T-helper 2 cell treated with Interferon-gamma antibody and Interleukin-4, amounts not matched to agents 5 μg/mL and 100 μg/mL, for 36 hours (primary cell): Measurements from ENCODE around the gene MYMK.
A peak's percentile ranks its signal among the peaks of the same experiment; 100 is the strongest.

Source experiments
- DNase-seq: peaks from one replicate; pipeline ENCODE4 v3.0.0; 2021; ENCODE audit warnings: low spot score
- H3K27ac Mint-ChIP-seq: one replicate; pipeline ENCODE4 v1.8.0; 2021; ENCODE audit warnings: mild to moderate bottlenecking, mixed read lengths
- H3K27me3 Mint-ChIP-seq: one replicate; pipeline ENCODE4 v1.8.0; 2021; ENCODE audit warnings: low read depth, mixed read lengths
- H3K36me3 Mint-ChIP-seq: one replicate; pipeline ENCODE4 v1.8.0; 2021; ENCODE audit warnings: low read depth, mixed read lengths
- H3K4me1 Mint-ChIP-seq: one replicate; pipeline ENCODE4 v1.8.0; 2021; ENCODE audit warnings: low read depth, mixed read lengths
- H3K4me3 Mint-ChIP-seq: one replicate; pipeline ENCODE4 v1.8.0; 2022; ENCODE audit warnings: mild to moderate bottlenecking, moderate library complexity, mixed read lengths
- H3K9me3 Mint-ChIP-seq: one replicate; pipeline ENCODE4 v1.8.0; 2021; ENCODE audit warnings: mixed read lengths

MYMK gene

DNA sequence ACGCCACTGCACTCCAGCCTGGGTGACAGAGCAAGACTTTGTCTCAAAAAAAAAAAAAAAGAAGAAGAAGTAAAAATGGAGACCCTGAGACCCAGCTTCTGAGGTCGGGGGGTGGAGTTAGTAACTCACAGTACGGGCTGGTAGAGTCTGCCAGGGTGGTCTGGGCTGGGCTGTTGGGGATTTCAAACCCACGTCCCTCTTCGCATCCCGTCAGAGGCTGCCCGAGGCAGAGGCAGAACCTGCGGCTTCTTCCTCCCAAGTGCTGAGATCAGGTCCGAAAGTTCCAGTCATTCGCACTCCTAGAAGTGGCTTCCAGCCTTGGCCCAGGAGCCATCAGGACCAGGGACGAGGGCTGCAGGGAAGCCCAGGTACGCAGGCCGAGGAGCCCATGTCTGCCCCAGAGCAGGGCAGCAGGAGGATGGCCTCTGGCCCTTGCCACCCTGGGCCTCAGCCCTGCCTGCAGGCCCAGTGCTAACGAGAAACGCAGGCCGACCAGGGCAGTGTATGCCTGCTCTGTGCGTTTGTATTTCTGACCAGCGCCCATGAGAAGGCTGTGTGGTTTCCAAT is 36.0 kb downstream of the MYMK start:
- no peaks in the 10 kb centered on the region for H3K9me3 Mint-ChIP-seq
- DNase-seq: no peak
- H3K27me3 Mint-ChIP-seq: no peaks in the 10 kb centered on the region
- H3K4me3 Mint-ChIP-seq: no peak overlapping the region
- no peaks in the 10 kb centered on the region for H3K36me3 Mint-ChIP-seq
- H3K4me1 Mint-ChIP-seq: peaks cover 3% of the 10 kb centered on the region
- H3K27ac Mint-ChIP-seq: no peak overlapping the region

DNA sequence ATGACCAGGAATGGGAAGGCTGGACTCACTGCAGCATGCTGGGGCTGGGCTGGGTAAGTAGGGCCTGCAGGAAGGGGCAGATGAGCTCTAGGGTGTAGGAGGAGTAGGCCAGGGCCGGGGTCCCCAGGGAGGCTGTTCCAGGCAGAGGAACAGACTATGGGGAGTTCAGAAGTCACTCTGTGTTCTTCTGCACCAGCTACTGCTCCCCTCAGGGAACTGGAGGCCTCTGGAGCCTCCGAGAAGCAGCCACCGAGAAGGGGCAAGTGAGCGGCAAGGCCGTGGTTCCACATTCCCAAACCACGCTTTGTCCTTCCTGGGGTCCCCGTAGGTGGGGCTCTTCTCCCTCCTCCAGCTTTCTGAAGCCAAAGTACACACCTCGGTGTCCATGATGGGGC is 37.4 kb downstream of the MYMK start:
- Mint-ChIP-seq H3K4me3 (no peak overlapping the region), H3K36me3 (no peaks in the 10 kb centered on the region), H3K27ac (no peak overlapping the region), H3K27me3 (peaks cover 6% of the 10 kb centered on the region), H3K4me1 (peaks cover 3% of the 10 kb centered on the region), H3K9me3 (no peaks in the 10 kb centered on the region)
- no peak for DNase-seq

DNA sequence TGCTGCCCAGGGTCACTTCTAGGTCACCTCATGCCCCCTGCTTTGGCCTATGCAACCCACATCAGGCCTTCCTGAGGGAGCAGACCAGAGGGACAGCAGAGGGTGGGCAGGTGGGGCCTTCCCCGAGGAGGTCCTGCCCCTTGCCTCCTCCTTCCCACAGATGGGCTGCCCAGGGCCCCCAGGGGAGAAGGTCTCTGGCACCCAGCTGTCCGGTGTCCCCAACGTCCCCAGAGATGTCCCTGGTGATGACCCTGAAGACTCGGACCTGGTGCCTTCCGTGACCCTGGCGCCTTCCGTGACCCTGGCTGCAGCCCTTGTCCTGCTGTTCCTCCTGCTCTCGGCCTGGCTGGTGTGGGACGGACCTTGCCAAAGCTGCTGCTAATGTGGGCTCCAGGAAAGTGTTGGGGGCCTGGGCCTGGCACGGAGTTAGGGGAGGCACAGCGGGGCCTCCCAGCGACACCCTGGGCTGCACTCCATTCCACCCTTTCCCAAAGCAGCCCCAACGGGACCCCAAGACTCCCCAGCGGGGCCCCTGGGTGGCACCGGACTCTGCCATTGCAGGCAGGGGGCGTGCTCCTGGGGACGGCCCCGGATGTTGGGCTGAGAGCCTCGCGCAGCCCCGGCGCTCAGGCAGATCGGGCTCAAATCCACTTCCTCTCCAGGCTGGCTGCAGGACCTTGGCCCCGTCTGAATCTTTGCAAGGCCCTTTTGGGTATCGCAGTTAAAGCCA is 39.1 kb downstream of the MYMK start:
- no peaks in the 10 kb centered on the region for H3K36me3 Mint-ChIP-seq
- H3K9me3 Mint-ChIP-seq: no peaks in the 10 kb centered on the region
- H3K4me3 Mint-ChIP-seq: peak overlapping the region; percentile 52
- H3K27me3 Mint-ChIP-seq: peaks cover 6% of the 10 kb centered on the region
- DNase-seq: no peak
- peaks cover 3% of the 10 kb centered on the region for H3K4me1 Mint-ChIP-seq
- H3K27ac Mint-ChIP-seq: no peak overlapping the region

DNA sequence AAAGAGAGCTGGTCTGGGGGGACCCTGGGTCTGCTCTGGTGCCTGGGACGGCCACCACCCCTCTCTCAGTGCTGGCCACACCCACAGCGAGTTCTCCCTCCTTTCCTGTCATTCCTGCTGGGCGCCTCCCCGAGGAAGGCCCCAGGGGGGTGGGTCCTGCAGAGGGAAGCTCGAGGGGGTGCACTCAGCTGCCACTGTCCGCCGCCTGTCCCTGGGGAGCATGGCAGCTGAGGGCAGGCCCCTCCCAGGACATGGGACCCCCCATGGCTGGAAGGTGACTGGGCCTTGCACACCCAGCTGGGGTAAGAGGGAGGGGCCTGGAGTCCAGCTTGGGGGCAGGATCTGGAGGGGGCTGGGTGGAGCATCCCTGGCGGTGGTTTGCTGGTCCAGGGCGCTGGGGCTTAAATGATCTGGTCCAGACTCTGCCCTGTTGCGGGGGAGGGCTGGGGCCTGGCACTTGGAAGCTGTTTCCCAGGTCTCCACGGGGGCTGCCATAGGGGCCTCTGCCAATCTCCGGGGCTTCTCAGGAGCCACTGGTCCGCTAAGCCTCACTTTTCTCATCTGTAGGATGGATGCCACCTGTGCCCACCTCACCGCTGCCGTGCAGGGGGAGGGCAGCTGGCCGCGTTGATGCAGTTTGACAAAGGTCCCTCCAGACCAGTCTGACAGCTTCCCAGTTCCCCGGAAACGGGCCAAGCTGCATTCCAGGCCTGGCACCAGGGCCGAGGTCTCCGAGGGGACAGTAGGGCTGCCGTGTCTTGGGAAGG is 39.9 kb downstream of the MYMK start:
- peaks cover 5% of the 10 kb centered on the region for H3K4me1 Mint-ChIP-seq
- no peak for DNase-seq
- no peaks in the 10 kb centered on the region for H3K9me3 Mint-ChIP-seq
- peaks cover 8% of the 10 kb centered on the region for H3K27me3 Mint-ChIP-seq
- H3K36me3 Mint-ChIP-seq: no peaks in the 10 kb centered on the region
- no peak overlapping the region for H3K27ac Mint-ChIP-seq
- H3K4me3 Mint-ChIP-seq: no peak overlapping the region

DNA sequence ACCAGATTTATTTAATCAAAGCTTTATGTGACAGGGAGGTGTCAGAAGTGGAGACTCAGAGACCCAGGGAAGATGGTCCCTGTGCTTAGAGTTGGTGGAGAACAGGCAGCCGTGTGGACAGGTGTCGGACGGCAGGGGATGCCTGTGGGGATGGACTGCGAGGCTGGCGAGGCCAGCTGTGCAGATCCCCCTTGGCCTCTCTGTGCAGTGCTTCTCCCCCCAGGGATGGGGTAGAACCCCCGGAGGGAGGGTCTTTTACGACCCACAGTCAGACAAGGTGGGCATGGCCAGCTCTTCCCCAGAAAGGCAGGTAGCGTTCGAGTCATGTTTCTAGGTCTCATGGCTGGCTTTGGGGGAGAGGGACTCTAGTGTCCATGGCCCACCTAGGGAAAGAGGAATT is 41.1 kb downstream of the MYMK start:
- no peaks in the 10 kb centered on the region for H3K36me3 Mint-ChIP-seq
- no peak for DNase-seq
- H3K27me3 Mint-ChIP-seq: peaks cover 13% of the 10 kb centered on the region
- H3K4me1 Mint-ChIP-seq: peaks cover 8% of the 10 kb centered on the region
- no peaks in the 10 kb centered on the region for H3K9me3 Mint-ChIP-seq
- no peak overlapping the region for H3K27ac Mint-ChIP-seq
- H3K4me3 Mint-ChIP-seq: no peak overlapping the region

DNA sequence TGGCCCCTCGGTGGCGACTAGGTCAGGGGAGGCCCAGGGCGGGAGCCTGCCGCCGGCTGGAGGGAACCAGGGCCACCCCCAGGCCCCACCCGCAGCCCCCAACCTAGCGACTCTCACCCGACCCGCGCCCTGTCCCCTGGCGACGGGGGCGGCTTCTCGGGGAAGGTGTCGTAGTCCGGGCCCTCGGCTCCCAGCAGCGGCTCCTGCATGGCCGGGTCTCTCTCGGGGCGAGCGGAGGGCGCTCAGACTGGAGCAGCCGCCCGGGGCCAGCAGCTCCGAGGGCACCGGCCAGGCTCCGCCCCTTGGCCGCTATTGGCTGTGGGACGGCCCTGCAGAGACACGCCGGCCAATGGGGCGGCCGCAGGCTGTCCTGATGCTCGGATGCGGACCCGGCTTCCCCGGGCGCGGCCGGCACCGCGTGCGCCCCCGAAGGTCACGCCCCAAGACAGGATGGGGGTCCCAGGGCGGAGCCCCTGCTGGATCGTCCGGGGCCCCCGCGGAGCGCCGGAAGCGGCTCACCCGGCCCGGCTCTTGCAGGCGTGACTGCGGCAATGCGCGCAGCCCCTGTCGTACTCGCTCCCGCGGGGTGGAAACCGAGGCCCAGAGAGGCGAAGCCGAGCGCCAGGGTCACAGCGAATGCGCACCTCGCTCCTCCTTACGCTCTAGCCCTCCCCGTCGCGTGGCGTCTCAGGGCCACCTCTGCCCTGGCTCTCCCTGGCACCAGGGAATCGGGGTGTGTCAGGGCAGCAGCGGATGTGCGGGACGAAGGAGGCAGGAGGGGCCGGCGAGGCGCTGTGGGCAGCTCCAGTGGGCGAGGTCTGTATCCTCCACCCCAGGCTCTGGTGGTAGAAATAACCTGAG is 45.7 kb downstream of the MYMK start, which contains the start of gene SLC2A6:
Gene SLC2A6, minus strand, starts transcription at position 249 of the 861 bp plus-strand sequence. Its CDS starts 40 bp downstream, at position 209.
- peak; percentile 86 for DNase-seq
- peak within 1 kb of the TSS; percentile 69 for H3K4me3 Mint-ChIP-seq
- H3K27me3 Mint-ChIP-seq: peaks cover 13% of the 10 kb centered on the region
- H3K4me1 Mint-ChIP-seq: peaks cover 8% of the 10 kb centered on the region
- H3K36me3 Mint-ChIP-seq: no peaks in the 10 kb centered on the region
- no peak within 1 kb of the TSS for H3K27ac Mint-ChIP-seq
- no peaks in the 10 kb centered on the region for H3K9me3 Mint-ChIP-seq

DNA sequence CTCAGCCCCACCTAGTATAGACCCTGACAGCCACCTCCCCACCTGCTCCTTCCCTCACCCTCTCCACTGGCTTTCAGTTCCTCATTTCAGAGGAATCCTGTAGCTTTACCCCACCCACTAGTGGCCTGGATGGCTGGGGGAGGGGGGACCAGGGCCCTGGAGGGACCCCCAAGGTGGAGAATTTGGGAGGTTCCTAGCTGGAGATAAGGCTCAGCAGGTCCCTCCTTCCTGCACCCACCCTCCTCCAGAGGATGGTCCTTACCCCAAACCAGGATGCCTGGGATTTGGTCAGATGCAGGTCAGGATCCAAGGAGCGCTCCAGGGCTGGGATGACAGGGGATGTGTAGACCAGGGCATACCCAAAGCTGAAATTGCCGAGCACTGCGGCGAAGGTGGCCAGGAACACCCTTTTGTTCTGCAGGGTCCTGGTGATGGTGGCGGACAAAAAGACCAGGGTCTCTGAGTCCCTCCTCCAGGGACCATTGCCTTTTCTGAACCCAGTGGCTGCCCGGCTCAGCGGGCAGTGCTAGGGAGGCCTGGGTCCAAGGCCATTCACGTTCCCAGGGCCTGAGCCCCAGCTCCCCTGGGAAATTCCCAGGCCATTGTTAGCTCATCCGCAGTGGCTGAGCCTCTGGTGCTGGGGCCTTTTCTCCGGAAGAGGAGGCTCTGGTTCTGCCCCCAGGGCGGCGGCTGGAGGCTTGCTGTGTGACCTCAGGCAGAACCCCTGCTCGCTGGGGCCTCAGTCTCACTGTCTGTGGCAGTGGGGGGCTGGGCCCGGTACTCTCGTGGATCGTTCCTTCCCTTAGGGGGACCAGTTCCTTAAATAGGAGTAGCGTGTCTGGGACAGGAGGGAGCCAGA is 46.5 kb downstream of the MYMK start:
- DNase-seq: no peak
- Mint-ChIP-seq H3K27me3 (peaks cover 9% of the 10 kb centered on the region), H3K36me3 (no peaks in the 10 kb centered on the region), H3K9me3 (no peaks in the 10 kb centered on the region), H3K27ac (peak overlapping the region; percentile 57), H3K4me3 (peak overlapping the region; percentile 29), H3K4me1 (peaks cover 8% of the 10 kb centered on the region)

DNA sequence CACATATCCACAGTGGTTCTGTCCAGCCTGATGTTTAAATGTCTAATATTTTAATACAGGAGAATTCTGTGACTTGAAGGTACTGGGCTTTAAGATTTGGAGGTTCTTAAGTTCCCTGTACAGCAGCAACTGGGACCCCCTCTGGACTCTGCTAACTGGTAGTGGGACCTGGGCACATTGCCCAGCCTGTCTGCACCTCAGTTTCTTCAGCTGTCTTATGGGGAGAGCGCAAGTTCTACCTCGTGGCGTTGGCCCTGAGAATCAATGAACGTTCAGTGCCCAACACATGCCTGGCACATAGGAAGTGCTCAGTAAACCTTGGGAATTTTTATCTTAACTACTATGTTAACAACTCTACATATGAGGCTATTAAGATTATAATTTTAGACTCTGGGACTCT is 47.3 kb downstream of the MYMK start:
- Mint-ChIP-seq H3K4me1 (peaks cover 8% of the 10 kb centered on the region), H3K27me3 (peaks cover 6% of the 10 kb centered on the region), H3K27ac (no peak overlapping the region), H3K4me3 (peak overlapping the region; percentile 6), H3K9me3 (no peaks in the 10 kb centered on the region), H3K36me3 (no peaks in the 10 kb centered on the region)
- DNase-seq: no peak

DNA sequence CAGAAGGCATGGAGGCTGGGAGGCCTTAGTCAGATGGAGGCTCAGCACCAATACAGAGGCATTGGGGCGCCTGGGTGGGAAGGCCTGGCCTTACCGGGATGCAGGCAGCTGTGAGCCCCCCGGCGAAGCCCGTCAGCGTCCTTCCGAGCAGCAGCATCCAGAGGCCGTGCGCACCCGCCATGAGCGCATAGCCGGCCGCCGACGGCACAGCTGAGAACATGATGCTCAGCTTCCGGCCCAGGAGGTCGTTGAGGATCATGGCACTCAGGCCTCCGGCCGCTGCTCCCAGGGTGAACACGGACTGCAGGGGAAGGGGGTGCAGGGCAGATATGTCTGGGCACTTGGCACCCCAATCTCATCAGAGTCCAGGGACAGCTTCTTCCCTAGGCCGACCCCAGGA is 47.8 kb downstream of the MYMK start:
- Mint-ChIP-seq H3K4me1 (peaks cover 8% of the 10 kb centered on the region), H3K27me3 (peaks cover 6% of the 10 kb centered on the region), H3K9me3 (no peaks in the 10 kb centered on the region), H3K27ac (no peak overlapping the region), H3K36me3 (no peaks in the 10 kb centered on the region), H3K4me3 (no peak overlapping the region)
- DNase-seq: no peak

DNA sequence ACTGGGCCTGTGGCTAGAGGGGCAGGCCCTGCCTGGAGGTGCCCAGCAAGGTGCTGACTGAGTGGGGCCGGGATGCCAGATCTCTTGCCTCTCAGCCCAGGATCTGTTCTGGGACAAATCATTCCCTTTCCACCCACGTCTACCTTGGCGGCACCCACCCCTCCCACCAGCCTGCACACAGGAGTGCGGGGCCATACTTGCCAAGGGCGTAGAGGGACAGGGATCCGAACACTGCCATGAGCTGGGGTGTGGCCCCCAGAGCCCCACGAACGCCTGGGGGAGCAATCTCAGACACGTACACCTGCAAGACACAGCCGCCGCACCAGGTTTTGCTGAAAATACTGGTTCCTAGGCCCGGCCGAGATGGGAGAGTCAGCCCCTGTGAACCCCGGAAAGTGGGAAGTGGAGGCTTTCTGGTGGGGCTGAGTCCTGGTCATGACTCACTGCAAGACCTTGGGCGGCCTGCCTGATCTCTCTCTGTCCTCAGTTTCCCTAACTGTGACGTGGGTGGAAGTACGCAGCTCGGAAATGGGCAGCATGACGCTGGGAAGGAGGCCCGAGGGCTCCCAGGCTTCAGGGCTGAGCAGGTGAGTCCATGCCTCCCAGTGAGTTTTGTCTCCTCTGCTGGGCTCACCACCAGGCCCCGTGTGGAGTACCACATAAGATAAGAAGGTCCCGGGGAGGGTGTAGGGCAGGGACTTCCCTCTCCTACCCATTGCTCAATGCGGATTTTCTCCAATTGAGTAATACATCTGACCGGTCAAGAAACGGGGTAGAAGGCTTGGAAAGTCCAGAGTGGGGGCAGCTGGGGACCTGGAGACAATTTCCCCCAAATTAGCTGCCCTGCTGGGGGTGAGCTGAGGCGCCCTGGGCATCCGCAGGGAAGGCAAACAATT is 48.5 kb downstream of the MYMK start:
- H3K4me1 Mint-ChIP-seq: peaks cover 8% of the 10 kb centered on the region
- no peak overlapping the region for H3K27ac Mint-ChIP-seq
- no peak for DNase-seq
- peaks cover 6% of the 10 kb centered on the region for H3K27me3 Mint-ChIP-seq
- H3K9me3 Mint-ChIP-seq: no peaks in the 10 kb centered on the region
- H3K4me3 Mint-ChIP-seq: no peak overlapping the region
- H3K36me3 Mint-ChIP-seq: no peaks in the 10 kb centered on the region

DNA sequence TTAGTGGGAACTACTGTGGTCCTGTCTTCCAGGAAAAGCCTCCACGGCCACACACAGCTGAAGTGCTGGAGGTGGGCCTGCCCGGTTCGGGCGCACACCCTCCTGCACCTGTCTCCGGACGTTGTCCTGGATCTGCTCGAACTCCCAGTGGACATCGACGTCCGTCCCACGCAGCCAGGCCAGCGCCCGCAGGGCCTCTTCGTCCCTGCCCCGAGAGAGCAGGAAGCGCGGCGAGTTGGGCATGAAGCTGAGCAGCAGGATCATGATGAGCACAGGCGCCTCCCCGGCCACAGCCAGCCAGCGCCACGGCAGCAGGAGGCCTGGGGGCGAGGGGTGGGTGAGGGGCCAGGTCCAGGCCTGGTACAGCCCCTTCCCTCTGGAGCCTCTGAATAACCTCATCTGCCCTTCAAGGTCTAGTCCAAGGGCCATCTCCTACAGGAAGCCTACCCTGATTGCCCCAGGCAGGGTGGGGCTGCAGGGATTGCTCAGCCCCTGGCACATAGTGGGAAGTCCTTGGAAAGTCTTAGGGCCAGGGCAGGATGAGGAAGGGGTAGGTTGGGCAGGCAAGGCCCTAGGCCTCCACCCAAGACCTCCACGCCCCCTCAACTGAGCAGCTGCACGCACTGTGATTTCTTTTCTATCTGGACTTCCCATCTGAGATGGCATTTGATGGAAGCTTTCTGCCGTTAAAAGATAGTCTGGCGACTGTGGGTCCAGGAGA is 49.3 kb downstream of the MYMK start:
- Mint-ChIP-seq H3K4me1 (peaks cover 8% of the 10 kb centered on the region), H3K4me3 (no peak overlapping the region), H3K9me3 (no peaks in the 10 kb centered on the region), H3K27me3 (peaks cover 6% of the 10 kb centered on the region), H3K36me3 (no peaks in the 10 kb centered on the region), H3K27ac (no peak overlapping the region)
- DNase-seq: no peak

DNA sequence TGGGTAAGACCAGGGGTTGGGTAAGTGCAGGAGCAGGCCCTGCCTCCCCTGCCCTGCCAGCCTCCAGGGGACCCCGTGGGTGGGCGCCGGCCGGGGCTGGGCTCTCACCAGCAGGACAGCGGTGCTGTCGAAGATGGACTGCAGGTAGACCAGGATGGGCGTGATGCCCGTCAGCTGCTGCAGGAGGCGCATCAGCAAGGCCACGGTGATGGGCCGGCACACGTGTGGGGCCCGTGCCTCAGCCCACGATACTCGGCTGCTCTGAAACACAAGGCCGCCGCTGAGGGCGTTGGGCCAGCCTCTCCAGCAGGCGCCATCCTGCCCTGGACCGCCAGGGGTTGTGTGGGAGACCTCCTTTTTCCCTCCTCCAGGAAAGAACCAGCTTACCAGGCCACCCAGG is 49.9 kb downstream of the MYMK start:
- Mint-ChIP-seq H3K9me3 (no peaks in the 10 kb centered on the region), H3K27ac (no peak overlapping the region), H3K4me1 (peaks cover 7% of the 10 kb centered on the region), H3K4me3 (no peak overlapping the region), H3K36me3 (no peaks in the 10 kb centered on the region), H3K27me3 (peaks cover 5% of the 10 kb centered on the region)
- no peak for DNase-seq
